ENCODE measurements around the gene OPCML. TPM values are rescaled to one million over a fixed set of nuclear protein-coding genes. Genes with fewer than 3 reads are reported as not detected.

The OPCML gene
- total RNA-seq, 1 experiment from 2014 or later = 0.10 TPM

GRCh38 chr11:133011604-133012003 lies 520.7 kb downstream of the OPCML start:
- no peak for DNase-seq (ENCODE audit: extremely low read depth, low read depth)

GRCh38 chr11:133007027-133007584 lies 525.2 kb downstream of the OPCML start:
- no peak for DNase-seq (ENCODE audit: extremely low read depth, low read depth)

- DNase-seq (ENCODE audit: extremely low read depth, low read depth) = no peak
These were observed 527.9 kb downstream of the OPCML start for GRCh38 chr11:133004369-133004768.

- no peak for DNase-seq (ENCODE audit: extremely low read depth, low read depth)
These were observed 532.8 kb downstream of the OPCML start for GRCh38 chr11:132999516-132999915.

- DNase-seq (ENCODE audit: extremely low read depth, low read depth) = no peak
These were observed 533.3 kb downstream of the OPCML start for GRCh38 chr11:132999031-132999430.

GRCh38 chr11:132997396-132997795 lies 534.9 kb downstream of the OPCML start:
- no peak for DNase-seq (ENCODE audit: extremely low read depth, low read depth)

- no peak for DNase-seq (ENCODE audit: extremely low read depth, low read depth)
These were observed 537.3 kb downstream of the OPCML start for GRCh38 chr11:132994966-132995365.

- no peak for DNase-seq (ENCODE audit: extremely low read depth, low read depth)
These were observed 538.3 kb downstream of the OPCML start for GRCh38 chr11:132993991-132994502.

GRCh38 chr11:132992838-132993631 lies 539.3 kb downstream of the OPCML start:
- DNase-seq (ENCODE audit: extremely low read depth, low read depth) = no peak

- DNase-seq (ENCODE audit: extremely low read depth, low read depth) = no peak
These were observed 543.9 kb downstream of the OPCML start for GRCh38 chr11:132988411-132988810.

- no peak for DNase-seq (ENCODE audit: extremely low read depth, low read depth)
These were observed 544.4 kb downstream of the OPCML start for GRCh38 chr11:132987936-132988335.

- no peak for DNase-seq (ENCODE audit: extremely low read depth, low read depth)
These were observed 548.7 kb downstream of the OPCML start for GRCh38 chr11:132983641-132983978.

GRCh38 chr11:132982772-132983640 lies 549.3 kb downstream of the OPCML start:
- no peak for DNase-seq (ENCODE audit: extremely low read depth, low read depth)

- no peak for DNase-seq (ENCODE audit: extremely low read depth, low read depth)
These were observed 551.0 kb downstream of the OPCML start for GRCh38 chr11:132981131-132981956.

GRCh38 chr11:132980670-132981069 lies 551.6 kb downstream of the OPCML start:
- DNase-seq (ENCODE audit: extremely low read depth, low read depth) = no peak

- DNase-seq (ENCODE audit: extremely low read depth, low read depth) = no peak
These were observed 554.6 kb downstream of the OPCML start for GRCh38 chr11:132977746-132978145.

GRCh38 chr11:132977241-132977640 lies 555.1 kb downstream of the OPCML start:
- DNase-seq (ENCODE audit: extremely low read depth, low read depth) = no peak

GRCh38 chr11:132976115-132976514 lies 556.2 kb downstream of the OPCML start:
- no peak for DNase-seq (ENCODE audit: extremely low read depth, low read depth)

GRCh38 chr11:132973686-132974085 lies 558.6 kb downstream of the OPCML start:
- no peak for DNase-seq (ENCODE audit: extremely low read depth, low read depth)

GRCh38 chr11:132972565-132972964 lies 559.7 kb downstream of the OPCML start:
- DNase-seq (ENCODE audit: extremely low read depth, low read depth) = no peak
